HG03571 (cell line): ENCODE results near the gene LGALS3BP.
"Not testable (repeated sequence)": the region's sequence is repeated elsewhere in the genome, so short reads cannot be mapped to it uniquely, and the experiment has no call there.

ENCODE experiments used
- ATAC-seq: cut with Tn5 transposase; IDR thresholded peaks from one replicate; pipeline ENCODE4 v1.9.1; 2021; ENCODE audit not compliant: unreplicated experiment

Gene LGALS3BP

GRCh38 chr17:78946131-78946530, 33.6 kb downstream of the LGALS3BP start:
- no peak for ATAC-seq

DNA sequence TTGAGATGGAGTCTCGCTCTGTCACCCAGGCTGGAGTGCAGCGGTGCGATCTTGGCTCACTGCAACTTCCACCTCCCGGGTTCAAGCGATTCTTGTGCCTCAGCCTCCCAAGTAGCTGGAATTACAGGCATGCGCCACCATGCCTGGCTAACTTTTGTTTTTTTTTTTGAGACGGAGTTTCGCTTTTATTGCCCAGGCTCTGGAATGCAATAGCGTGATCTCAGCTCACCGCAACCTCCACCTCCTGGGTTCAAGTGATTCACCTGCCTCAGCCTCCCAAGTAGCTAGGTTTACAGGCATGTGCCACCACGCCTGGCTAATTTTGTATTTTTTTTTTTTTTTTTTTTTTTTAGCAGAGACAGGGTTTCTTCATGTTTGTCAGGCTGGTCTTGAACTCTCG, 34.3 kb downstream of the LGALS3BP start:
- not testable (repeated sequence) for ATAC-seq

- no peak for ATAC-seq
Observed at GRCh38 chr17:78944956-78945355, 34.8 kb downstream of the LGALS3BP start.

DNA sequence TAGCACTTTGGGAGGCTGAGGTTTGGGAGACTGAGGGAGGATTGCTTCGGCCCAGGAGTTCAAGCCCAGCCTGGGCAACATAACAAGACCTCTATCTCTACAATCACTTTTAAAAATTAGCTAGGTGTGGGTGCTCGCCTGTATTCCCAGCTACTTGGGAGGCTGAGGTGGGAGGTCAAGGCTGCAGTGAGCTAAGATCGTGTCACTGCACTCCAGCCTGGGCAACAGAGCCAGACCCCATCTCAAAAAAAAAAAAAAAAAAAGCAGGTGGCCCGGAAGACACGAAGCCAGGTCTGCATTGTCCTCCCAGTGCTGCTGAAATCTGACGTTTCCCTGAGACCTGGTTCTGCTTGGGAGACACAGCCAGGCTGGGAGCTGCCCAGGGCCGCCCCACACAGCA, 35.7 kb downstream of the LGALS3BP start:
- ATAC-seq: no peak

- ATAC-seq: no peak
Observed at GRCh38 chr17:78940708-78941107, 39.0 kb downstream of the LGALS3BP start.

GRCh38 chr17:78940258-78940657, 39.5 kb downstream of the LGALS3BP start:
- no peak for ATAC-seq

DNA sequence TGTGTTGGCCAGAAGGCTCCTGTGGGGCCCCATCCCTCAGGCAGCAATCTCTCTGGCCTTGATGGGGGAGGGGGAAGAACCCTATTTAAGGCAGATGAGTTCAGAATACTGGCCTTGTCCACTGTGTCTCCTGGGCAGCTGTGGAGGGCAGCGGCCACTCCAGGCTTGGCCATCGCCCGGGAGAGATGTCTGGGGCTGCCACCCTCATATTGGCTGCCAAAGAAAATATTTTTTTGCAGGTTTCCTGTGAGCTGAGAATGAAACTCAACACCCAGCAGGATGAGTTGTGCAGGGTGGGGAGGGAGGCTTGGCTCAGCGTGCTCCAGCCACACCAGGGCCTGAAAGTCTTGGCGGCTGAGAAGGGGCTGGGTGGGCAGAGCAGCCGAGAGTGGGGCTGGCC, 40.1 kb downstream of the LGALS3BP start:
- no peak for ATAC-seq

DNA sequence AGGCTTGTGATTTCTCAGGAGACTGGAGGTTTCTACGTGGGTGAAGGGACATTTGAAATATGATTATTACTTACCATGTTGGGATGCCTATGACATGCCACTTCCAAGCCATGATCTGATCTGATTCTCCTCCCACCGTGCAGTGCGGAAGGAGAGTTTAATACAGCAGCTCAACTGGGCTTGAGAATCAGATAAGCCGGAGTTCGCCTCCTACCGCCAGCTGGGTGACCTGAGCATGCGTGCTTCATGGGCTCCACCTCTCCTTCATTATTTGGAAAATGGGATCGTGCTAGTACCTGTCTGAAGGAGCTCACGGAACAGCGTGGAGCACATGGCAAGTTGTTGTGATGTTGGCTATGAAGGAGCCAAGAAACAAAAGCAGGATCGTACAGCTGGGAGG, 42.2 kb downstream of the LGALS3BP start:
- no peak for ATAC-seq

- no peak for ATAC-seq
Observed at GRCh38 chr17:78935419-78936323, 44.1 kb downstream of the LGALS3BP start.

- ATAC-seq: no peak
Observed at GRCh38 chr17:78934681-78935418, 44.9 kb downstream of the LGALS3BP start.

GRCh38 chr17:78933959-78934568, 45.7 kb downstream of the LGALS3BP start:
- no peak for ATAC-seq

DNA sequence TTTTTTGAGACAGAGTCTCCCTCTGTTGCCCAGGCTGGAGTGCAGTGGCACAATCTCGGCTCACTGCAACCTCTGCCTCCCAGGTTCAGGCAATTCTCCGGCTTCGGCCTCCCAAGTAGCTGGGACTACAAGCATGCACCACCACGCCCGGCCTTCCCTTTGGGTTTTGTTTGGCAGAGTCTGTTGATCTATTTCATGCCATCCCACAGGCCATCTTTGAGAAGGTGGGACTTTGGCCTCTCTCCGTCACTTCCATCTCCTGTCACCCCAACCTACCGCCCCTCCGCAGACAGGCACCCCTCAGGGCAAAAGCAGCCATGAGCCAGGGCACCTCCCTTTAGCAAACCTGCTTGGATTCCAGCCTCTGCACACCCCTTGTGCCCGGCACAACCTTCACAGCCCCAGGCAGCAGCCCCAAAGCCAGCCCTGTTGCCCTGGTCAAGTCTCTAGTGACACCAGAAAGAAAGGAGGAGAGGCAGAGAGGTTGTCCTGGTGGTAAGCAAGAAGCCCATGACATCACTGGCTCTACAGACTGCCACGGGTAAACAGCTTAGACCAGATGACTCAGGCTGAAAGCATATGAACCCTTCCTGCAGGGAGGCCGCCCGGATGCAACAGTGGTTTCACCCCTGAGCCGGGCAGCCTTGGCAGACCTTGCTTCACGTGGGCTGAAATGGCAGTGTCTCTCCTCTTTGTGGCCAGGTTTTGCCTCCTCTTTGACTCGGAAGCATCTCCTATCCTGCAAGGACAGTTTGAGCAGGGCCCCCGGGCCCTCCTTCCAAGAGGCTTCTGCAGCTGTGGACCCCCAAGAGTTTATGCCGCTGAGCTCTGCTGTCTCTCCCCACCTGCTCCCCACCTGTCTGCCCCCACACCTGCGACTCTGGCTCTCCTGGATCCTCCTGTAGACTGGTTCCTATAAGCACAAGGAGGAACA, 46.4 kb downstream of the LGALS3BP start:
- ATAC-seq: no peak

GRCh38 chr17:78929908-78930775, 49.6 kb downstream of the LGALS3BP start:
- no peak for ATAC-seq

DNA sequence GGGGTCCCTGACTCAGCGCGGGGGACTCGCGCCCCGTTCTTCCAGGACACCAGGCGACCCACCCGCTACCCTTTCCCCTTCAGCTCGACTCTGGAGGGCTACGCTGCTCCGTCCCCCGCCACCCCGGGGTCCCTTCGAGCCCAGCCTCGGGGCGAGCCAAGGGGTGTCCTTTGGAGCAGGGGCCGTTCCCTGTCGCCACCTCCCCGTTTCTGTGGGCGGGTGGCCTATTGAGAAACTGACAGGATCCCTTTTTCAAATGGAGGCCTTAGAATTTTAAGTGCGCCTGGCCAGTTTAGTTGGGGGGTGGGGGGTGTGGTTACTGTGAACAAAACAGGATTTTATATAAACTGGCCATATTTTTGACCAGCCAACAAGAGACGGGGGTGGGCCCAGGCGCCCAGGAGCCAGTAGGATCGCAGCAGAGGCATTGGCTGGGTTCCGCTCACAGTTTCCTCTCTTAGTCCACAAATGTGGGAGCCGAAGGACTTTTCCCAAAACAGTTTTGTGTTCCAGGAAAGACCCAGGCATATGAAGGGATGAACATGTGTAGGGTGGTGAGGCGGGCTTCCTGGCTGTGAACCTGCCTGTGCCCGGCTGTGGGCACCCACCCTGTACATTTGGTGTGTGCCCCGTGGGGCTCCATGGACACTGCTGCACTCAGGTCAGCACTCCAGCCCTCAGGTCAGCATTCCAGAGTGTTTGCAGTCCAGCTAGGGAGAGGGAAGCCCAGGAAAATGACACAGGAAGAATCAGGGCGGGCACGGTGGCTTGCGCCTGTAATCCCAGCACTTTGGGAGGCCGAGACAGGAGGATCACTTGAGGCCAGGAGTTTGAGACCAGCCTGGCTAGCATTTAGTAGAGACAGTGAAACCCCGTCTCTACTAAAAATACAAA, 53.8 kb downstream of the LGALS3BP start:
- no peak for ATAC-seq

DNA sequence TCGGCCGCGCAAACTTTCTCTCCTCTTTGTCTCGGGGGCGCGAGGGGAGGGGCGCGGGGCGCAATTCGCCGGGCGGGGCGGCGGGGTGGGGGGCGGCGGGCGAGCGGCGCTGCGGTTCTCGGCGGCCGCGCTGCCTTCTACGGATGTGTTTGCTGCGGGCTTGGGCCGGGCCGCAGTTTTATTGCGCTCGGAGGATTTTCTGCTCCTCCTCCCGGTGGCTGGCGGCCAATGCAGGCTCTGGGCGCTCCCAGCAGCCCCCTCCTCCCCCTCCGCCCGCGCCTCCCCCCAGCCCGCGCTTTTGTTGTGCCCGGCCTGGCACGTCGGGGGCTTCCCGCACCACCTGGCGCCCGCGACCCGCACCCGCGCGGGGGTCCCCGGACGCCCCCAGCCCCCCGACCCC, 54.5 kb downstream of the LGALS3BP start, which contains the start of gene TIMP2:
Gene TIMP2, minus strand, starts transcription at position 154 of the 400 bp plus-strand sequence. CDS start 299 bp downstream, outside the sequence.
- no peak for ATAC-seq

GRCh38 chr17:78924481-78925151, 55.1 kb downstream of the LGALS3BP start:
- ATAC-seq: no peak

- no peak for ATAC-seq
Observed at GRCh38 chr17:78923660-78924453, 55.9 kb downstream of the LGALS3BP start.
